Stimulated activated CD4-positive, alpha-beta T cell treated with anti-CD3 and anti-CD28 coated beads, Interleukin-2, amount 100 ng/mL, for 48 hours (primary cell): ENCODE results near the gene RUBCNL.
"Not testable (repeated sequence)": the region's sequence is repeated elsewhere in the genome, so short reads cannot be mapped to it uniquely, and the experiment has no call there.

Experiments used
- DNase-seq, 2 donors: peaks; one replicate each; pipeline ENCODE4 v3.0.0-alpha.2; 2020

Gene RUBCNL

GRCh38 chr13:46372938-46373337, 14.1 kb downstream of the RUBCNL start:
- not testable (repeated sequence) for DNase-seq

- no peak for DNase-seq
Measured at GRCh38 chr13:46372071-46372470, 15.0 kb downstream of the RUBCNL start.

GRCh38 chr13:46369506-46370277, 17.4 kb downstream of the RUBCNL start:
- DNase-seq, result no peak

GRCh38 chr13:46367617-46368327, 19.3 kb downstream of the RUBCNL start:
- no peak for DNase-seq

- no peak for DNase-seq
Measured at GRCh38 chr13:46361276-46361934, 25.6 kb downstream of the RUBCNL start.

- DNase-seq, result no peak
Measured at GRCh38 chr13:46360604-46361003, 26.4 kb downstream of the RUBCNL start.

GRCh38 chr13:46359714-46360113, 27.3 kb downstream of the RUBCNL start:
- no peak for DNase-seq

- no peak for DNase-seq
Measured at GRCh38 chr13:46355901-46356590, 31.0 kb downstream of the RUBCNL start.

- DNase-seq, result no peak
Measured at GRCh38 chr13:46355088-46355468, 32.0 kb downstream of the RUBCNL start.

GRCh38 chr13:46354156-46355087, 32.6 kb downstream of the RUBCNL start:
- peak; percentile 8 to 16 for DNase-seq

- DNase-seq, result no peak
Measured at GRCh38 chr13:46352805-46353204, 34.2 kb downstream of the RUBCNL start.

- DNase-seq, result no peak
Measured at GRCh38 chr13:46350003-46350402, 37.0 kb downstream of the RUBCNL start.

- no peak for DNase-seq
Measured at GRCh38 chr13:46348961-46349360, 38.1 kb downstream of the RUBCNL start.

- DNase-seq, result no peak
Measured at GRCh38 chr13:46347277-46347676, 39.8 kb downstream of the RUBCNL start.

- no peak for DNase-seq
Measured at GRCh38 chr13:46345866-46346265, 41.2 kb downstream of the RUBCNL start.

GRCh38 chr13:46345398-46345797, 41.7 kb downstream of the RUBCNL start:
- no peak for DNase-seq

- DNase-seq, result no peak
Measured at GRCh38 chr13:46343279-46343994, 43.6 kb downstream of the RUBCNL start.

- DNase-seq, result no peak
Measured at GRCh38 chr13:46342538-46342937, 44.5 kb downstream of the RUBCNL start.

- DNase-seq, result peak; percentile 16 to 18
Measured at GRCh38 chr13:46341112-46341711, 45.8 kb downstream of the RUBCNL start.

GRCh38 chr13:46340631-46341111, 46.4 kb downstream of the RUBCNL start:
- peak in 1 of 2 donors; percentile 7 for DNase-seq

- no peak for DNase-seq
Measured at GRCh38 chr13:46340011-46340410, 47.0 kb downstream of the RUBCNL start.
